ENCODE measurements around the gene TNFRSF4.

TNFRSF4 gene

DNA sequence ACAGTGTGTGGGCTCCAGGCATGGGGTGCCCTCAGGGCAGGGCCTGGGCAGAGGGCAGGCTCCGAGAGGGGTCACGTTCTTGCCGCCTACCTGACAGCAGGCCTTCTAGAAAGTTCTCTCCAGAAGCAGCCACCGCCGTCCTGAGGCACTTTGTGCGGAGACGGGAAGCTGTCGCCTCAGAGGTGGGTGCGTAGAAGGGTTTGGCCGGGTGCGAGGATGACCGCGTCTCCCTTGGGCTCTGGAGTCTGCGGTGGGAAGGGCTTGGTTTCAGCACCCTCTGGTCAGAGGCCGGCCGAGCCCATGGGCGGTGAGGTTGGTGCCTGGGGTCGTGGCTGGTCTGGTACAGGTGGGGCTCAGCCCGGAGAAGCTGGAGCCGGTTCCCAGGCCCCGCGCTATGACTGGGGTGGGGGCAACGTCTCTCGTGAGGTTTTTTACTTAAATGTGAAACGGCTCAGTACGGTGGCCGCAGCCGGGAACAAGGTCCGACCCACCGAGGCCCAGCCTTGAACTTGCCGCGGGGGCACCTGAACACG lies 50.3 kb downstream of the TNFRSF4 start:
- DNase-seq, result no peak

DNA sequence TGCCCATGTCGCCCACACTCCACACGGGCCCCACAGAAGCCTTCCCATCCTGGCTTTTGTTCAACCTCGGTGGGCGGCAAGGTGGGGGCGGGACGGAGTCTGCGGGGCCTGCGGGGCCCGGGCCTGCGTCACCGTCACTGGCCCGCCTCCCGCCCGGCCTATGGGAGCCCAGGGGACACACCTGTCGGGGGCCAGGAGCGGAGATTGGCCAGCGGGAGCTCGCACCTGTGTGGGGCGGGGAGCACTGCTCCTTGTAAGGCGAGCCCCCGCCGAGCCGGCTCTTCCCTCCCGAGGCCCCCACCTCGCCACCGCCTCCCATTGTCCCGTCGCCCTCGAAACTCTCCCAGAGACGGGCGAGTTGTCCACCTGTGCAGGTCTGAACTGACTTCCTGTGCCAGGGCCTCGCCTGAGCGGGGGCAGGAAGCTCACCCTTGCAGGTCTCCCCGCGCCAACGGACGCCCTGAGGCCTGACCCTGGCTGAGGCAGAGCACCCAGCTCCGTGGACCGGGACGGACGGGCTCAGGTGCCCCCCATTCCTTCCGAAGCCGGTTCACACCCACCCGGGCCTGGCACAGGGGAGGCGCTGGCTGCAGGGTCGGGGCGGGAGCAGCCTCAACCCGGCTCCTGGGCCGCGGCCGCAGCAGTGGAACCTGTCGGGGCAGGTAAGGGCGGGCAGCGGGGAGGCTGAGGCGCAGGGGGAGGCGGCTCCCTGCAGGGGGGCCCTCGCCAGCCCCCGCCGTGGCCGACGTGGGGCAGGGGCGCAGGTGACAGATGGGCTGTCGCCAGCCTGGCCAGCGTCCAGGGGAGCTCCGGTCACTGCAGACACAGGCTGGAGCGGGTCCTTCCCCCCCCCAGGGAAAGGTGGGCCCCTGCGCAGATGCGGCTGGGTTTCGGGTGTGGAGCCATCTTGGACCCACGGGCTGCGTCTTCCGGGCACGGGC lies 51.1 kb downstream of the TNFRSF4 start:
- intact Hi-C loops (cut with DNase I), result no loop called here
- no peak for DNase-seq

More for the DNA sequence above, 50.3 kb downstream of the TNFRSF4 start:
- intact Hi-C loops (cut with DNase I), result no loop called here

DNA sequence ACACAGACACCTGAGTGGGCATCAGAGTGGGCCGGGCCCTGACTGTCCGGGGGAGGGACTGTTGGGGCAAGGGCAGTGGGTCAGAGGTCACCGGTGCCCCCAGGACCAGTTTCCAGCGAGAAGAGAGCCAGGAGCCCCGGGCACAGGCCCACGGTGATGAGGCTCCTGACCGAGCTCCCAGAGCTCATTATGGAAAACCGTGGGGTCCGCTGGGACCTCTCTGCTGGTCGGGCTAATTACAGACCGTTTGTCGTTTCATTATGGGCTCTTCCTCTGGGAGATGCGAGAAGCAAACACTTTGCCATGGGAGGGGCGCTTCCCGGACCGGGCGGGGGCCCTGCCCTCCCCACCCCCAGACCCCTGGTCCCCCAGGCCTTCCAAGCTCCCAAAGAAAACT lies 52.3 kb downstream of the TNFRSF4 start:
- intact Hi-C loops (cut with DNase I), result no loop called here
- DNase-seq, result no peak
